ENCODE measurements around the gene MYLK4. TPM values are rescaled to one million over a fixed set of nuclear protein-coding genes. Genes with fewer than 3 reads are reported as not detected.
A peak's percentile ranks its signal among the peaks of the same experiment; 100 is the strongest.

MYLK4 gene
- total and polyA plus RNA-seq, 2 of the 13 experiments (the other 11 are each of a cell fraction or from before 2014, with no cell fraction given): 0.26 to 0.29 TPM

GRCh38 chr6:2765166-2765895 lies 14.6 kb upstream of the MYLK4 start, which contains the start of gene WRNIP1 (continued):
- TF ChIP-seq ZNF816 (CRISPR knock-in tag; IDR thresholded peaks at IDR 0.05; ENCODE audit: borderline replicate concordance): 0 out of 2 replicates have a peak, but pooled peaks have one; percentile 1
- peak; percentile 89 for TF ChIP-seq EED (CRISPR knock-in tag; IDR thresholded peaks at IDR 0.05)
- TF ChIP-seq ZBTB20 (CRISPR knock-in tag; IDR thresholded peaks at IDR 0.05; ENCODE audit: borderline replicate concordance, low read depth): peak; percentile 27; the same call in 1 of the 2 replicates
- TF ChIP-seq ZNF343 (CRISPR knock-in tag; IDR thresholded peaks at IDR 0.05): peak; percentile 90
- peak; percentile 33 for TF ChIP-seq ZNF441 (CRISPR knock-in tag; IDR thresholded peaks at IDR 0.05; ENCODE audit: borderline replicate concordance)
- TF ChIP-seq MXD1 (CRISPR knock-in tag; IDR thresholded peaks at IDR 0.05): peak; percentile 73
- TF ChIP-seq ZNF446 (CRISPR knock-in tag; IDR thresholded peaks at IDR 0.05): peak; percentile 49; the same call in 1 of the 2 replicates
- TF ChIP-seq CCDC6 (CRISPR knock-in tag; IDR thresholded peaks at IDR 0.05): peak; percentile 92
- TF ChIP-seq ZNF790 (CRISPR knock-in tag; IDR thresholded peaks at IDR 0.05; ENCODE audit: borderline replicate concordance): no peak; the same call in 1 of the 2 replicates
- peak; percentile 87 for TF ChIP-seq ZBTB43 (CRISPR knock-in tag; conservative IDR thresholded peaks at IDR 0.05)
- TF ChIP-seq PRDM10 (CRISPR knock-in tag; IDR thresholded peaks at IDR 0.05; ENCODE audit: low read depth): 0 out of 2 replicates have a peak, but pooled peaks have one; percentile 41
- peak; percentile 83; the same call in 1 of the 2 replicates for TF ChIP-seq ZNF749 (CRISPR knock-in tag; IDR thresholded peaks at IDR 0.05; ENCODE audit: borderline replicate concordance)
- TF ChIP-seq FOXP4 (CRISPR knock-in tag; IDR thresholded peaks at IDR 0.05): peak; percentile 66; the same call in 1 of the 2 replicates
- peak; percentile 78 for TF ChIP-seq ZBTB2 (CRISPR knock-in tag; IDR thresholded peaks at IDR 0.05; ENCODE audit: low read depth)
- no peak for TF ChIP-seq TCF7L2 (IDR thresholded peaks at IDR 0.05; ENCODE audit: low read depth, low read length)
- no peak for TF ChIP-seq MTERF4 (CRISPR knock-in tag; IDR thresholded peaks at IDR 0.05)

All from HepG2 (cell line).